OCI-LY7 (cell line): ENCODE results near the gene ANKRD18A. TPM values are rescaled to one million over a fixed set of nuclear protein-coding genes. Genes with fewer than 3 reads are reported as not detected.

Experiments
- BruUV-seq: library from RNA; stranded (reverse); fragments of 400-500 nt; replicated peaks from 2 replicates; lab custom pipeline; 2021; lab: Mats Ljungman, UMichigan
- CTCF ChIA-PET: fragments of 300-600 bp; sonication (Branson Sonifier 250); formaldehyde crosslinking; loops from one replicate; lab custom pipeline; 2022; ENCODE audit warnings: antibody characterized with exemption; ENCODE audit not compliant: unreplicated experiment; lab: Charles Lee
- POLR2A ChIA-PET: fragments of 300-600 bp; sonication (Branson Sonifier 250); formaldehyde crosslinking; loops from one replicate; lab custom pipeline; 2022; ENCODE audit warnings: antibody characterized with exemption; lab: Charles Lee
- DNase-seq: peaks from one replicate; pipeline ENCODE4 v3.0.0-alpha.2; 2015; ENCODE audit warnings: low spot score
- H2AFZ ChIP-seq: fragments of 200-600 bp; sonication (generic), shearing (Covaris generic); 2 replicates; pipeline ENCODE4 v1.6.1; 2014; ENCODE audit warnings: mild to moderate bottlenecking, antibody characterized with exemption, low read length, moderate library complexity
- H3K27ac ChIP-seq: fragments of 200-600 bp; sonication (generic); 2 replicates; pipeline ENCODE4 v1.5.1; 2014; ENCODE audit warnings: mixed run types, low read depth, mild to moderate bottlenecking, moderate library complexity, low read length, inconsistent platforms; ENCODE audit not compliant: poor library complexity, severe bottlenecking
- H3K36me3 ChIP-seq: fragments of 200-600 bp; sonication (generic); 2 replicates; pipeline ENCODE4 v1.6.1; 2014; ENCODE audit warnings: mild to moderate bottlenecking, antibody characterized with exemption, low read length, moderate library complexity, mixed read lengths; ENCODE audit not compliant: insufficient read depth
- H3K4me1 ChIP-seq: fragments of 200-600 bp; sonication (generic); 2 replicates; pipeline ENCODE4 v1.5.1; 2014; ENCODE audit warnings: mild to moderate bottlenecking, low read length; ENCODE audit not compliant: insufficient read depth, poor library complexity, severe bottlenecking
- H3K4me2 ChIP-seq: fragments of 200-600 bp; sonication (generic); 2 replicates; pipeline ENCODE4 v1.6.1; 2014; ENCODE audit warnings: mild to moderate bottlenecking, low read length
- H3K4me3 ChIP-seq: fragments of 200-600 bp; sonication (generic); 2 replicates; pipeline ENCODE4 v1.5.1; 2014; ENCODE audit warnings: mild to moderate bottlenecking, low read depth, low read length; ENCODE audit not compliant: poor library complexity, severe bottlenecking
- H3K79me2 ChIP-seq: fragments of 200-600 bp; sonication (generic); 2 replicates; pipeline ENCODE4 v1.6.1; 2016; ENCODE audit warnings: low read depth, mild to moderate bottlenecking, low read length, moderate library complexity, mixed read lengths; ENCODE audit not compliant: insufficient read depth
- H3K9me2 ChIP-seq: fragments of 200-600 bp; sonication (generic); 2 replicates; pipeline ENCODE4 v1.6.1; 2016; ENCODE audit warnings: mild to moderate bottlenecking, low read length, mixed read lengths; ENCODE audit not compliant: insufficient read depth
- H3K9me3 ChIP-seq: fragments of 200-600 bp; sonication (generic); 2 replicates; pipeline ENCODE4 v1.6.1; 2014; ENCODE audit warnings: mild to moderate bottlenecking, mixed run types, low read length, mixed read lengths
- H4K20me1 ChIP-seq: fragments of 200-600 bp; sonication (generic); 2 replicates; pipeline ENCODE4 v1.6.1; 2014; ENCODE audit warnings: mild to moderate bottlenecking, antibody characterized with exemption, low read length, moderate library complexity, mixed read lengths; ENCODE audit not compliant: insufficient read depth
- EZH2phosphoT487 ChIP-seq: fragments of 200-600 bp; sonication (generic); IDR thresholded peaks from 2 replicates; pipeline ENCODE4 v1.6.1; 2018; ENCODE audit warnings: low read depth, borderline replicate concordance, mild to moderate bottlenecking, mixed run types, antibody characterized with exemption, low read length, moderate library complexity, mixed read lengths
- intact Hi-C: fragments of 100-400 bp; cut with micrococcal nuclease; formaldehyde crosslinking; loops from one replicate; pipeline ENCODE4 v1.10.0; 2022; ENCODE audit not compliant: unreplicated experiment
- total RNA-seq, 2 experiments: library from RNA; depleted of rRNA in 1 of 2; stranded (reverse); fragments of >200 nt in 1 of 2; shearing (Covaris generic) in 1 of 2; gene quantifications; 2 replicates each; pipeline ENCODE4 v1.2.3, GENCODE V29; 2014 to 2022
- TF ChIP-seq, protein P1 (sequence below): fragments of 200-600 bp; sonication (generic); conservative IDR thresholded peaks from 2 replicates; pipeline ENCODE4 v1.5.1; 2014; ENCODE audit warnings: mild to moderate bottlenecking, antibody characterized with exemption, low read length, moderate library complexity, mixed read lengths

ANKRD18A gene
- total RNA-seq, 2 experiments from 2014 or later, result not detected

DNA sequence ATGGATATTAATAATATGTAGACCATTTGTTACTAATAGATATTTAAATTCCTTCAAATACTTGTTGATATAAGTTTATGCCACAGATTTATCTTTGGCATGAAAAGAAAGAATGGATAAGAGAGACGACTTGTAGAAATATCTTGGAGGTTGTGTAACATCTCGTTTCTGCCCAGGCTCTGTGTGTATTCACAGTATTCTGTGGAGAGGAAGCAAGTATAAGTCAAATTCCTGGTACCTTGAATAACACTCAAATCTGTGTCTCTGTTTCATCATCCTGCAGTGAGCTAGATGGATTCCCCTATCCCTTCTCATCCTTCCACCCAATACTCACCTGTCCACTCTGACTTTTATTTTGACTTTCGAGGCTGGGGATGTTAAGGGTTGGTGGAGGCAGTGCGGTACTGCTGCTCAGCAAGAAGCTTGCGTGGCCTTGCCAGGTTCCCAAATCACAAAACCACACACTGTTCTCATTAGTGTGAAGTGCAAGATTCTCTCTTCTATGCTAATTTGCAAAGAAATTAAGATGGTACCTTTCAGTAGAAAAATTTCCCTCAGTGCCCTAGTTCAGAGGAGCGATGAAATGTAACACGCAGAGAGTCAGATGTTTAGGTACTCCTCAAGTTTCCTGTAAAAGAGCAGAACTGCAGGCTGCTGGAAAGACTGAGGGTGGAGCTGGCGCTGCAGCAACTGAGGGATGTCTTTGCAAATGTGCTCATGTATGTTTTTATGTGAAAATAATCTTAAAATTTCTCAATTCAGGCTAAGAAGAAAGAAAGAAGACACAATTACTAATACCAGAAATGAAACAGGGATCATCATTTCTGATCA, 42.6 kb upstream of the ANKRD18A start:
- CTCF ChIA-PET, result no interaction called here
- H3K9me3 ChIP-seq, result no peaks in the 10 kb centered on the region
- POLR2A ChIA-PET, result no interaction called here
- no peaks in the 10 kb centered on the region for H3K79me2 ChIP-seq
- no peaks in the 10 kb centered on the region for H3K4me1 ChIP-seq
- no peaks in the 10 kb centered on the region for H3K9me2 ChIP-seq
- no peak for TF ChIP-seq EZH2phosphoT487
- TF ChIP-seq, protein P1, sequence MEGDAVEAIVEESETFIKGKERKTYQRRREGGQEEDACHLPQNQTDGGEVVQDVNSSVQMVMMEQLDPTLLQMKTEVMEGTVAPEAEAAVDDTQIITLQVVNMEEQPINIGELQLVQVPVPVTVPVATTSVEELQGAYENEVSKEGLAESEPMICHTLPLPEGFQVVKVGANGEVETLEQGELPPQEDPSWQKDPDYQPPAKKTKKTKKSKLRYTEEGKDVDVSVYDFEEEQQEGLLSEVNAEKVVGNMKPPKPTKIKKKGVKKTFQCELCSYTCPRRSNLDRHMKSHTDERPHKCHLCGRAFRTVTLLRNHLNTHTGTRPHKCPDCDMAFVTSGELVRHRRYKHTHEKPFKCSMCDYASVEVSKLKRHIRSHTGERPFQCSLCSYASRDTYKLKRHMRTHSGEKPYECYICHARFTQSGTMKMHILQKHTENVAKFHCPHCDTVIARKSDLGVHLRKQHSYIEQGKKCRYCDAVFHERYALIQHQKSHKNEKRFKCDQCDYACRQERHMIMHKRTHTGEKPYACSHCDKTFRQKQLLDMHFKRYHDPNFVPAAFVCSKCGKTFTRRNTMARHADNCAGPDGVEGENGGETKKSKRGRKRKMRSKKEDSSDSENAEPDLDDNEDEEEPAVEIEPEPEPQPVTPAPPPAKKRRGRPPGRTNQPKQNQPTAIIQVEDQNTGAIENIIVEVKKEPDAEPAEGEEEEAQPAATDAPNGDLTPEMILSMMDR, result no peak
- H3K4me3 ChIP-seq, result no peak overlapping the region
- H4K20me1 ChIP-seq, result no peaks in the 10 kb centered on the region
- no peak overlapping the region for H2AFZ ChIP-seq
- no TSS peak for BruUV-seq
- no peak overlapping the region for H3K4me2 ChIP-seq
- intact Hi-C loops, result no loop called here
- no peaks in the 10 kb centered on the region for H3K36me3 ChIP-seq
- no peak for DNase-seq
- no peak overlapping the region for H3K27ac ChIP-seq

DNA sequence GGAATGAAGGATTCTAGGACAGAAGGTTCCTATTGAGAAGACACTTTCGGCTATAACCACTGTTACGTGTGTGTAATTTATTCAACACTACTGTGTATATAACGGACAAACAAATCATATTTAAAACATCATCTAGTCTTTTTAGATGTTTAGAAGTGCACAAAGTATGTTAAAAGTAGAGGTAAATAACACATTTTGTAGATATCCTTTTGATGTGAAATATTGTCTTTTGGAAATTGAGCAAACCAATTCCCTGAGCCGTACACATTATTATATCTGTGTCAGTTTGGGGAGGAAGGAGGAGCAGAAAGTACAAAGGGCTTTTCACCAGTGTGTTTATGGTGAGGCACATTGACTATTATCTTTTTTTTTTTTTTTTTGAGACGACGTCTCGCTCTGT, 39.1 kb upstream of the ANKRD18A start:
- Histone ChIP-seq H3K36me3 (no peaks in the 10 kb centered on the region), H4K20me1 (no peaks in the 10 kb centered on the region), H3K9me3 (no peaks in the 10 kb centered on the region), H3K9me2 (no peaks in the 10 kb centered on the region), H3K4me1 (no peaks in the 10 kb centered on the region), H2AFZ (no peak overlapping the region), H3K4me2 (no peak overlapping the region), H3K27ac (no peak overlapping the region), H3K4me3 (no peak overlapping the region), H3K79me2 (no peaks in the 10 kb centered on the region)
- POLR2A ChIA-PET, result no interaction called here
- no TSS peak for BruUV-seq
- no peak for TF ChIP-seq EZH2phosphoT487
- TF ChIP-seq, protein P1, result no peak
- CTCF ChIA-PET, result no interaction called here
- intact Hi-C loops, result no loop called here
- no peak for DNase-seq

DNA sequence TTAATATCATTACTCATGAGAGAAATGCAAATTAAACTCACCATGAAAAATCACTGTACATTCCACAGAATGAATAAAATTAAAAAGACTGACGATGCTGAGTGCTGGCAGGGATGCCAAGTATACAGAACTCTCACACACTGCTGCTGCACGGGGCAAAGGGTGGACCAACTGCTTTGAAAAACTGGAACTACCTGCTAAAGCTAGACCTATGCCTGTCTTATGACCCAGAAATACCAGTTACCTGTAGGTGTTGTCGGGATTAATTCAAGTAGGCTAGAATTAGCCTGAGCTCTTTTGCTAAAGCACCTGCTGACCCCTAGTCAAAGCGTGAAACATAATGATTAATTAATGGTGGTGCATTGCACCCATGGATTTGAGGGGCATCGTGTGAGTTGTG, 36.5 kb upstream of the ANKRD18A start:
- POLR2A ChIA-PET, result no interaction called here
- no peaks in the 10 kb centered on the region for H3K9me3 ChIP-seq
- DNase-seq, result no peak

More for the DNA sequence above, 36.5 kb upstream of the ANKRD18A start:
- Histone ChIP-seq H3K27ac (no peak overlapping the region), H3K36me3 (no peaks in the 10 kb centered on the region), H3K4me3 (no peak overlapping the region), H3K4me1 (no peaks in the 10 kb centered on the region), H4K20me1 (no peaks in the 10 kb centered on the region), H2AFZ (no peak overlapping the region), H3K9me2 (no peaks in the 10 kb centered on the region), H3K4me2 (no peak overlapping the region), H3K79me2 (no peaks in the 10 kb centered on the region)
- CTCF ChIA-PET, result no interaction called here
- BruUV-seq, result no TSS peak
- intact Hi-C loops, result no loop called here
- TF ChIP-seq, protein P1, result no peak
- TF ChIP-seq EZH2phosphoT487, result no peak
